ENCODE measurements around the gene ZNF195.

The ZNF195 gene

GRCh38 chr11:3378426-3379423 is at the start of gene ZNF195 (continued):
- TF ChIP-seq ZNF544 (tag by site-specific recombination; IDR thresholded peaks at IDR 0.05) = no peak
- TF ChIP-seq, protein P1, sequence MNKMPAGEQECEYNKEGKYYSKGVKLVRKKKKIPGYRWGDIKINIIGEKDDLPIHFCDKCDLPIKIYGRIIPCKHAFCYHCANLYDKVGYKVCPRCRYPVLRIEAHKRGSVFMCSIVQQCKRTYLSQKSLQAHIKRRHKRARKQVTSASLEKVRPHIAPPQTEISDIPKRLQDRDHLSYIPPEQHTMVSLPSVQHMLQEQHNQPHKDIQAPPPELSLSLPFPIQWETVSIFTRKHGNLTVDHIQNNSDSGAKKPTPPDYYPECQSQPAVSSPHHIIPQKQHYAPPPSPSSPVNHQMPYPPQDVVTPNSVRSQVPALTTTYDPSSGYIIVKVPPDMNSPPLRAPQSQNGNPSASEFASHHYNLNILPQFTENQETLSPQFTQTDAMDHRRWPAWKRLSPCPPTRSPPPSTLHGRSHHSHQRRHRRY (tag by site-specific recombination; IDR thresholded peaks at IDR 0.05) = no peak
- no peak for TF ChIP-seq ZNF23 (tag by site-specific recombination; IDR thresholded peaks at IDR 0.05; ENCODE audit: borderline replicate concordance)
- no peak for TF ChIP-seq ZNF580 (tag by site-specific recombination; IDR thresholded peaks at IDR 0.05)
- 0 out of 2 replicates have a peak, but pooled peaks have one; percentile 23 for TF ChIP-seq OVOL3 (tag by site-specific recombination; IDR thresholded peaks at IDR 0.05)
- peak; percentile 76; the same call in 1 of the 2 replicates for TF ChIP-seq ZNF561 (tag by site-specific recombination; IDR thresholded peaks at IDR 0.05; ENCODE audit: borderline replicate concordance)
- TF ChIP-seq ZBTB21 (tag by site-specific recombination; IDR thresholded peaks at IDR 0.05) = no peak
- TF ChIP-seq, protein P2, sequence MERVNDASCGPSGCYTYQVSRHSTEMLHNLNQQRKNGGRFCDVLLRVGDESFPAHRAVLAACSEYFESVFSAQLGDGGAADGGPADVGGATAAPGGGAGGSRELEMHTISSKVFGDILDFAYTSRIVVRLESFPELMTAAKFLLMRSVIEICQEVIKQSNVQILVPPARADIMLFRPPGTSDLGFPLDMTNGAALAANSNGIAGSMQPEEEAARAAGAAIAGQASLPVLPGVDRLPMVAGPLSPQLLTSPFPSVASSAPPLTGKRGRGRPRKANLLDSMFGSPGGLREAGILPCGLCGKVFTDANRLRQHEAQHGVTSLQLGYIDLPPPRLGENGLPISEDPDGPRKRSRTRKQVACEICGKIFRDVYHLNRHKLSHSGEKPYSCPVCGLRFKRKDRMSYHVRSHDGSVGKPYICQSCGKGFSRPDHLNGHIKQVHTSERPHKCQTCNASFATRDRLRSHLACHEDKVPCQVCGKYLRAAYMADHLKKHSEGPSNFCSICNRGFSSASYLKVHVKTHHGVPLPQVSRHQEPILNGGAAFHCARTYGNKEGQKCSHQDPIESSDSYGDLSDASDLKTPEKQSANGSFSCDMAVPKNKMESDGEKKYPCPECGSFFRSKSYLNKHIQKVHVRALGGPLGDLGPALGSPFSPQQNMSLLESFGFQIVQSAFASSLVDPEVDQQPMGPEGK (tag by site-specific recombination; IDR thresholded peaks at IDR 0.05) = peak; percentile 33
- TF ChIP-seq, protein P3, sequence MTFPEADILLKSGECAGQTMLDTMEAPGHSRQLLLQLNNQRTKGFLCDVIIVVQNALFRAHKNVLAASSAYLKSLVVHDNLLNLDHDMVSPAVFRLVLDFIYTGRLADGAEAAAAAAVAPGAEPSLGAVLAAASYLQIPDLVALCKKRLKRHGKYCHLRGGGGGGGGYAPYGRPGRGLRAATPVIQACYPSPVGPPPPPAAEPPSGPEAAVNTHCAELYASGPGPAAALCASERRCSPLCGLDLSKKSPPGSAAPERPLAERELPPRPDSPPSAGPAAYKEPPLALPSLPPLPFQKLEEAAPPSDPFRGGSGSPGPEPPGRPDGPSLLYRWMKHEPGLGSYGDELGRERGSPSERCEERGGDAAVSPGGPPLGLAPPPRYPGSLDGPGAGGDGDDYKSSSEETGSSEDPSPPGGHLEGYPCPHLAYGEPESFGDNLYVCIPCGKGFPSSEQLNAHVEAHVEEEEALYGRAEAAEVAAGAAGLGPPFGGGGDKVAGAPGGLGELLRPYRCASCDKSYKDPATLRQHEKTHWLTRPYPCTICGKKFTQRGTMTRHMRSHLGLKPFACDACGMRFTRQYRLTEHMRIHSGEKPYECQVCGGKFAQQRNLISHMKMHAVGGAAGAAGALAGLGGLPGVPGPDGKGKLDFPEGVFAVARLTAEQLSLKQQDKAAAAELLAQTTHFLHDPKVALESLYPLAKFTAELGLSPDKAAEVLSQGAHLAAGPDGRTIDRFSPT (tag by site-specific recombination; IDR thresholded peaks at IDR 0.05) = no peak
- 0 out of 2 replicates have a peak, but pooled peaks have one; percentile 21 for TF ChIP-seq ZNF629 (tag by site-specific recombination; IDR thresholded peaks at IDR 0.05)
- no peak for TF ChIP-seq ZNF146 (tag by site-specific recombination; IDR thresholded peaks at IDR 0.05)
- no peak for TF ChIP-seq ZNF768 (tag by site-specific recombination; IDR thresholded peaks at IDR 0.05)
- peak; percentile 61; the same call in 1 of the 2 replicates for TF ChIP-seq ZFP37 (tag by site-specific recombination; IDR thresholded peaks at IDR 0.05)
- no peak for TF ChIP-seq ZNF416 (tag by site-specific recombination; IDR thresholded peaks at IDR 0.05)
- peak; percentile 75 for TF ChIP-seq ZNF335 (tag by site-specific recombination; conservative IDR thresholded peaks at IDR 0.05)
- TF ChIP-seq TCF7L2 (IDR thresholded peaks at IDR 0.05; ENCODE audit: borderline replicate concordance, low read depth, low read length) = no peak
- no peak for TF ChIP-seq ZNF776 (tag by site-specific recombination; IDR thresholded peaks at IDR 0.05; ENCODE audit: borderline replicate concordance)
- TF ChIP-seq, protein P4, sequence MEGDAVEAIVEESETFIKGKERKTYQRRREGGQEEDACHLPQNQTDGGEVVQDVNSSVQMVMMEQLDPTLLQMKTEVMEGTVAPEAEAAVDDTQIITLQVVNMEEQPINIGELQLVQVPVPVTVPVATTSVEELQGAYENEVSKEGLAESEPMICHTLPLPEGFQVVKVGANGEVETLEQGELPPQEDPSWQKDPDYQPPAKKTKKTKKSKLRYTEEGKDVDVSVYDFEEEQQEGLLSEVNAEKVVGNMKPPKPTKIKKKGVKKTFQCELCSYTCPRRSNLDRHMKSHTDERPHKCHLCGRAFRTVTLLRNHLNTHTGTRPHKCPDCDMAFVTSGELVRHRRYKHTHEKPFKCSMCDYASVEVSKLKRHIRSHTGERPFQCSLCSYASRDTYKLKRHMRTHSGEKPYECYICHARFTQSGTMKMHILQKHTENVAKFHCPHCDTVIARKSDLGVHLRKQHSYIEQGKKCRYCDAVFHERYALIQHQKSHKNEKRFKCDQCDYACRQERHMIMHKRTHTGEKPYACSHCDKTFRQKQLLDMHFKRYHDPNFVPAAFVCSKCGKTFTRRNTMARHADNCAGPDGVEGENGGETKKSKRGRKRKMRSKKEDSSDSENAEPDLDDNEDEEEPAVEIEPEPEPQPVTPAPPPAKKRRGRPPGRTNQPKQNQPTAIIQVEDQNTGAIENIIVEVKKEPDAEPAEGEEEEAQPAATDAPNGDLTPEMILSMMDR (tag by site-specific recombination; IDR thresholded peaks at IDR 0.05) = no peak
- TF ChIP-seq ZNF354C (tag by site-specific recombination; IDR thresholded peaks at IDR 0.05; ENCODE audit: borderline replicate concordance, low read depth) = no peak
- no peak for TF ChIP-seq IKZF3 (tag by site-specific recombination; IDR thresholded peaks at IDR 0.05)
- 0 out of 2 replicates have a peak, but pooled peaks have one; percentile 14 for TF ChIP-seq ZBTB8A (tag by site-specific recombination; IDR thresholded peaks at IDR 0.05)
- TF ChIP-seq KLF8 (tag by site-specific recombination; IDR thresholded peaks at IDR 0.05) = peak; percentile 12; the same call in 1 of the 2 replicates
- TF ChIP-seq, protein P5, sequence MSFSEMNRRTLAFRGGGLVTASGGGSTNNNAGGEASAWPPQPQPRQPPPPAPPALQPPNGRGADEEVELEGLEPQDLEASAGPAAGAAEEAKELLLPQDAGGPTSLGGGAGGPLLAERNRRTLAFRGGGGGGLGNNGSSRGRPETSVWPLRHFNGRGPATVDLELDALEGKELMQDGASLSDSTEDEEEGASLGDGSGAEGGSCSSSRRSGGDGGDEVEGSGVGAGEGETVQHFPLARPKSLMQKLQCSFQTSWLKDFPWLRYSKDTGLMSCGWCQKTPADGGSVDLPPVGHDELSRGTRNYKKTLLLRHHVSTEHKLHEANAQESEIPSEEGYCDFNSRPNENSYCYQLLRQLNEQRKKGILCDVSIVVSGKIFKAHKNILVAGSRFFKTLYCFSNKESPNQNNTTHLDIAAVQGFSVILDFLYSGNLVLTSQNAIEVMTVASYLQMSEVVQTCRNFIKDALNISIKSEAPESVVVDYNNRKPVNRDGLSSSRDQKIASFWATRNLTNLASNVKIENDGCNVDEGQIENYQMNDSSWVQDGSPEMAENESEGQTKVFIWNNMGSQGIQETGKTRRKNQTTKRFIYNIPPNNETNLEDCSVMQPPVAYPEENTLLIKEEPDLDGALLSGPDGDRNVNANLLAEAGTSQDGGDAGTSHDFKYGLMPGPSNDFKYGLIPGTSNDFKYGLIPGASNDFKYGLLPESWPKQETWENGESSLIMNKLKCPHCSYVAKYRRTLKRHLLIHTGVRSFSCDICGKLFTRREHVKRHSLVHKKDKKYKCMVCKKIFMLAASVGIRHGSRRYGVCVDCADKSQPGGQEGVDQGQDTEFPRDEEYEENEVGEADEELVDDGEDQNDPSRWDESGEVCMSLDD (tag by site-specific recombination; IDR thresholded peaks at IDR 0.05) = peak; percentile 37; the same call in 1 of the 2 replicates
- no peak for TF ChIP-seq ZNF473 (tag by site-specific recombination; IDR thresholded peaks at IDR 0.05)
- TF ChIP-seq ZNF239 (tag by site-specific recombination; IDR thresholded peaks at IDR 0.05) = no peak
- TF ChIP-seq ZNF843 (tag by site-specific recombination; IDR thresholded peaks at IDR 0.05) = 0 out of 2 replicates have a peak, but pooled peaks have one; percentile 15
